Spleen (tissue), 7 donors: ENCODE results near the gene TMEM214.

Source experiments
- POLR2A ChIP-seq, 3 donors: fragments of 450-650 bp; IDR thresholded peaks; one replicate each; pipeline ENCODE4 v1.5.1; 2017; ENCODE audit warnings: antibody characterized with exemption in 3 of 3, mild to moderate bottlenecking in 1 of 3
- TF ChIP-seq, protein P1 (sequence below), 11 experiments: fragments of 200-600 bp in 7 of 11; fragments of 450-650 bp in 4 of 11; sonication (generic) in 4 of 11; IDR thresholded peaks in 8 of 11; conservative IDR thresholded peaks in 3 of 11; 1 replicate in 7 of 11; 2 replicates in 4 of 11; pipeline versions ENCODE4 v1.4.0 to v1.8.0; 2016 to 2021; ENCODE audit warnings: antibody characterized with exemption in 11 of 11, inconsistent platforms in 4 of 11, mild to moderate bottlenecking in 1 of 11
- donor health status: DM: no; HTN: no; CAD: no; lungs with moderate emphysema.
- donor health status: DM: no; HTN: no; CAD: no.
- donor health status: DM: no; HTN: no; CAD: no.

DNA sequence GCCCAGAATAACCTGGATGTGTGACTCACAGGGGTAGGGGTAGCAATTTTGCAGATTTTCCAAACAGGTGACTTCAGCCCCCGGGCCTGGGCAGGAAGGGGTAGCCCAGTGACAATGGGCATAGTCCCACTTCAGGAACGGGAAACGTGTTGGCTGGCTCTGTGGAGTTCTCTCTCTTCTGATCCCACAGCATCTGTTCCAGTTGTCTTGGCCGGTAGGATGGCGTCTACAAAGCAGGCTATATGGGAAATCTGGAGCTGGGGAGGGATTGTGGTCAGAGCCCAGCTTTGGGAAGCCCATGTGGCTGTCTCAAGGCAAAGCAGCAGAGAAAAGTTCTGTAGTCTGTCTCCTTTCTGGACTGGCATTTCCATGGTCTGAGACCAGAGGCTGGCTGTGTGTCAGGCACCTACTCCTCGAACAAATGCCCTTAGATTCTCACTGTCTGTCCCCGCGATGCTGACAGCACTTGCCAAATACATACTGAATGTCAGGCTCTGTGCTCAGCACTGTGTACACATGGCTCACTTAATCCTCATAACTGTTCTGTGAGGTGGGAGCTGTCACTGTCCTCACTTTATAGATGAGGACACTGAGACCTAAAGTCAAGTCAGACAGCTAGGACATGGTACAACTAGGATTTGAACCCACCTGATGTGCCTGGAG lies 17.9 kb upstream of the TMEM214 start:
- TF ChIP-seq, protein P1, sequence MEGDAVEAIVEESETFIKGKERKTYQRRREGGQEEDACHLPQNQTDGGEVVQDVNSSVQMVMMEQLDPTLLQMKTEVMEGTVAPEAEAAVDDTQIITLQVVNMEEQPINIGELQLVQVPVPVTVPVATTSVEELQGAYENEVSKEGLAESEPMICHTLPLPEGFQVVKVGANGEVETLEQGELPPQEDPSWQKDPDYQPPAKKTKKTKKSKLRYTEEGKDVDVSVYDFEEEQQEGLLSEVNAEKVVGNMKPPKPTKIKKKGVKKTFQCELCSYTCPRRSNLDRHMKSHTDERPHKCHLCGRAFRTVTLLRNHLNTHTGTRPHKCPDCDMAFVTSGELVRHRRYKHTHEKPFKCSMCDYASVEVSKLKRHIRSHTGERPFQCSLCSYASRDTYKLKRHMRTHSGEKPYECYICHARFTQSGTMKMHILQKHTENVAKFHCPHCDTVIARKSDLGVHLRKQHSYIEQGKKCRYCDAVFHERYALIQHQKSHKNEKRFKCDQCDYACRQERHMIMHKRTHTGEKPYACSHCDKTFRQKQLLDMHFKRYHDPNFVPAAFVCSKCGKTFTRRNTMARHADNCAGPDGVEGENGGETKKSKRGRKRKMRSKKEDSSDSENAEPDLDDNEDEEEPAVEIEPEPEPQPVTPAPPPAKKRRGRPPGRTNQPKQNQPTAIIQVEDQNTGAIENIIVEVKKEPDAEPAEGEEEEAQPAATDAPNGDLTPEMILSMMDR (IDR thresholded peaks at IDR 0.05 in 8 of 11, conservative IDR thresholded peaks at IDR 0.05 in 3 of 11): no peak
- TF ChIP-seq POLR2A (IDR thresholded peaks at IDR 0.05): no peak
